Stimulated activated CD4-positive, alpha-beta T cell treated with anti-CD3 and anti-CD28 coated beads, Interleukin-12 subunit alpha, Interleukin-12 subunit beta, amount 100 ng/mL, for 4 hours (primary cell): Measurements from ENCODE around the gene DPP3.
A peak's percentile ranks its signal among the peaks of the same experiment; 100 is the strongest.
"Not testable (repeated sequence)": the region's sequence is repeated elsewhere in the genome, so short reads cannot be mapped to it uniquely, and the experiment has no call there.

ENCODE experiments used
- DNase-seq: peaks from one replicate; pipeline ENCODE4 v3.0.0-alpha.2; 2020

Gene DPP3

GRCh38 chr11:66480117-66480938 lies at the start of gene DPP3:
Gene DPP3 (plus strand): TSS chr11:66480434. CDS start chr11:66482201, 1,767 bp downstream.
- DNase-seq: peak; percentile 93

GRCh38 chr11:66431287-66431686 lies 48.9 kb upstream of the DPP3 start:
- DNase-seq: not testable (repeated sequence)

GRCh38 chr11:66431871-66432329 lies 48.3 kb upstream of the DPP3 start:
- DNase-seq: not testable (repeated sequence)

GRCh38 chr11:66432597-66432996 lies 47.6 kb upstream of the DPP3 start:
- DNase-seq: no peak

- no peak for DNase-seq
Measured at GRCh38 chr11:66437979-66438503, 42.2 kb upstream of the DPP3 start.

- DNase-seq: peak; percentile 86
Measured at GRCh38 chr11:66438504-66439466, 41.4 kb upstream of the DPP3 start, which contains the start of gene MRPL11. Gene MRPL11 (minus strand): TSS chr11:66438848. CDS start chr11:66438754, 94 bp downstream.

GRCh38 chr11:66440101-66440939 lies 39.9 kb upstream of the DPP3 start:
- DNase-seq: not testable (repeated sequence)

- not testable (repeated sequence) for DNase-seq
Measured at GRCh38 chr11:66440940-66441282, 39.3 kb upstream of the DPP3 start.

GRCh38 chr11:66443602-66444001 lies 36.6 kb upstream of the DPP3 start:
- no peak for DNase-seq

- DNase-seq: no peak
Measured at GRCh38 chr11:66447012-66447411, 33.2 kb upstream of the DPP3 start.

GRCh38 chr11:66448523-66448922 lies 31.7 kb upstream of the DPP3 start:
- no peak for DNase-seq

GRCh38 chr11:66450560-66450959 lies 29.7 kb upstream of the DPP3 start:
- no peak for DNase-seq

GRCh38 chr11:66451663-66452062 lies 28.6 kb upstream of the DPP3 start:
- no peak for DNase-seq

- DNase-seq: no peak
Measured at GRCh38 chr11:66454247-66454646, 26.0 kb upstream of the DPP3 start.

GRCh38 chr11:66454828-66455227 lies 25.4 kb upstream of the DPP3 start:
- DNase-seq: no peak

- DNase-seq: no peak
Measured at GRCh38 chr11:66457826-66458225, 22.4 kb upstream of the DPP3 start.

GRCh38 chr11:66459138-66459778 lies 21.0 kb upstream of the DPP3 start:
- DNase-seq: no peak

- DNase-seq: no peak
Measured at GRCh38 chr11:66462010-66462409, 18.2 kb upstream of the DPP3 start.

- DNase-seq: no peak
Measured at GRCh38 chr11:66462911-66463310, 17.3 kb upstream of the DPP3 start.

- DNase-seq: not testable (repeated sequence)
Measured at GRCh38 chr11:66464116-66464515, 16.1 kb upstream of the DPP3 start.

GRCh38 chr11:66464916-66465315 lies 15.3 kb upstream of the DPP3 start:
- no peak for DNase-seq
